ENCODE measurements around the gene CNTNAP5.

DNA sequence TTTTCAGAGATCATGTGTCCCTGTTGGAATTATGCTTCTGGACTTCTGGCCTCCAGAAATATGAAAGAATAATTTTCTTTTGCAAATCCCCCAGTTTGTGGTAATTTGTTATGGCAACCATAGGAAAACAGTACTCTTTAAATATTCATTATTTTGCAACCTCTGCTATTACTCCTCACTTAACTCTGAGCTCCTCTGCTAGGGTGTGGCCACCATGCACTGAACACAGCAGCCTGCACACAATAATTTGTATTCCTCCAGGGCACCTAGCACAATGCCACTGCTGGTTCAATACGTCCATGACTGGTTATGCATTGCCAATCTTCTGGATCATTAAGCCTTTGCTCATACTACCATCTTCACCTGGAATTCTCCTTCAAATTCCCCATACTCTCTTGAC lies 232.0 kb downstream of the CNTNAP5 start:
- no peak for TF ChIP-seq YY1 (IDR thresholded peaks at IDR 0.05; ENCODE audit: insufficient read depth, insufficient read length)
- TF ChIP-seq ZNF274 (IDR thresholded peaks at IDR 0.05; ENCODE audit: low read depth, low read length), result no peak
